GM12878 (cell line): ENCODE data around the gene GDF15. TPM values are rescaled to one million over a fixed set of nuclear protein-coding genes. Genes with fewer than 3 reads are reported as not detected.

Source experiments
- ATF7 ChIP-seq: fragments of 450-650 bp; IDR thresholded peaks from 2 replicates; pipeline ENCODE4 v1.6.1; 2016; ENCODE audit warnings: low read depth, mild to moderate bottlenecking
- BACH1 ChIP-seq: fragments of 450-650 bp; IDR thresholded peaks from 2 replicates; pipeline ENCODE4 v1.6.1; 2017; ENCODE audit warnings: mild to moderate bottlenecking, borderline replicate concordance
- CBFB ChIP-seq: IDR thresholded peaks from 2 replicates; pipeline ENCODE4 v1.6.1; 2016; ENCODE audit warnings: antibody characterized with exemption, low read depth
- CEBPZ ChIP-seq: fragments of 150-350 bp; IDR thresholded peaks from 2 replicates; pipeline ENCODE4 v1.6.1; 2016; ENCODE audit warnings: low read depth, low read length
- EGR1 ChIP-seq, 2 experiments: IDR thresholded peaks; 1 replicate in 1 of 2; 2 replicates in 1 of 2; pipeline ENCODE4 v1.6.1; 2011 to 2012; ENCODE audit warnings: low read depth in 2 of 2, low read length in 2 of 2, borderline replicate concordance in 1 of 2, mild to moderate bottlenecking in 1 of 2, moderate library complexity in 1 of 2
- HDGF ChIP-seq: fragments of 450-650 bp; IDR thresholded peaks from 2 replicates; pipeline ENCODE4 v1.6.1; 2016; ENCODE audit warnings: antibody characterized with exemption
- JUNB ChIP-seq: IDR thresholded peaks from 2 replicates; pipeline ENCODE4 v1.6.1; 2016; ENCODE audit warnings: antibody characterized with exemption, mild to moderate bottlenecking
- MTA3 ChIP-seq: IDR thresholded peaks from 2 replicates; pipeline ENCODE4 v1.6.1; 2012; ENCODE audit warnings: low read length, inconsistent platforms, borderline replicate concordance
- SREBF1 ChIP-seq: IDR thresholded peaks from 2 replicates; pipeline ENCODE4 v1.6.1; 2012; ENCODE audit warnings: mild to moderate bottlenecking, low read length
- SREBF2 ChIP-seq: IDR thresholded peaks from 2 replicates; pipeline ENCODE4 v1.6.1; 2012; ENCODE audit warnings: mild to moderate bottlenecking, low read length
- YBX1 ChIP-seq: fragments of 450-650 bp; IDR thresholded peaks from 2 replicates; pipeline ENCODE4 v1.6.1; 2016; ENCODE audit warnings: antibody characterized with exemption
- ZBTB33 ChIP-seq: fragments of 450-650 bp; IDR thresholded peaks from 2 replicates; pipeline ENCODE4 v1.6.1; 2017; ENCODE audit warnings: mild to moderate bottlenecking
- polyA plus RNA-seq, 11 experiments: library from polyadenylated mRNA; depleted of rRNA in 4 of 11; unstranded in 6 of 11; stranded (reverse) in 5 of 11; fragments of >200 nt; fragmentation: Nextera tagmentation in 4 of 11; fragmentation: Illumina TruSeq in 1 of 11; extraction: Ambion mirVana in 4 of 11; extraction: Trizol in 1 of 11; gene quantifications; 1 replicate in 1 of 11; 2 replicates in 10 of 11; pipeline versions ENCODE4 v1.2.1 to v1.2.3, GENCODE V29; 2011 to 2016; ENCODE audit warnings: inconsistent platforms in 2 of 11, missing spikeins in 2 of 11, low read depth in 1 of 11
- total RNA-seq, 4 experiments: library from RNA; depleted of rRNA in 3 of 4; stranded (reverse); fragments of >200 nt in 3 of 4; fragmentation: Illumina TruSeq in 1 of 4; extraction: Trizol in 1 of 4; gene quantifications; 2 replicates each; pipeline versions ENCODE4 v1.2.1 to v1.2.3, GENCODE V29; 2013 to 2021

The GDF15 gene
- total and polyA plus RNA-seq, 10 of the 15 experiments (the other 5 are each of a cell fraction or from before 2014, with no cell fraction given), result 0.11 to 3.6 (median 1.6) TPM; not detected in 1

- TF ChIP-seq SREBF2 (no peak), BACH1 (no peak), HDGF (no peak), SREBF1 (no peak), ZBTB33 (no peak), CBFB (no peak), MTA3 (no peak), ATF7 (no peak), JUNB (no peak), EGR1 (IDR thresholded peaks at IDR 0.05; ENCODE audit: borderline replicate concordance in 1 of 2, low read depth in 2 of 2, low read length in 2 of 2) (no peak), CEBPZ (no peak), YBX1 (no peak)
Observed at GRCh38 chr19:18350490-18350889, 35.5 kb upstream of the GDF15 start (continued).
